ENCODE measurements around the gene UPF2.

The UPF2 gene

DNA sequence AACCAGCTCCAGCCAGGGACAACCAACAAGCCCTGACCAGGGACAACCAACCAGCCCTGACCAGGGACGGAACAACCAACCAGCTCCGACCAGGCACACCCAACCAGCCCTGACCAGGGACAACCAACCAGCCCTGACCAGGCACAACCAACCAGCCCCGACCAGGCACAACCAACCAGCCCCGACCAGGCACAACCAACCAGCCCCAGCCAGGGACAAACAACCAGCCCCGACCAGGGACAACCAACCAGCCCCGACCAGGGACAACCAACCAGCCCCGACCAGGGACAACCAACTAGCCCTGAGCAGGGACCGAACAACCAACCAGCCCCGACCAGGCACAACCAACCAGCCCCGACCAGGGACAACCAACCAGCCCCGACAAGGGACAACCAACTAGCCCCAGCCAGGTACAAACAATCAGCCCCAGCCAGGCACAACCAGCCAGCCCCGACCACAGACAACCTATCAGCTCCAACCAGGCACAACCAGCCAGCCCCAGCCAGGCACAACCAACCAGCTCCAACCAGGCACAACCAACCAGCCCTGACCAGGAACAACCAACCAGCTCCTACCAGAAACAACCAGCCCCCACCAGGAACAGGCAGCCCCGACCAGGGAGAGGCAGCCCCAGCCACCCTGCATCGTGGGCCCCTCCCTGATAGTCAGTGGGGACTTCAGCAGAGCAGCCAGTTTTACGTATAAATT, 163.1 kb downstream of the UPF2 start:
- peaks cover 41% of the 10 kb centered on the region for H3K4me1 Mint-ChIP-seq
- no peaks in the 10 kb centered on the region for H3K36me3 Mint-ChIP-seq
- H3K27ac Mint-ChIP-seq, result no peak overlapping the region
- ATAC-seq (no peak), DNase-seq (ENCODE audit: low spot score in 2 of 2) (no peak)
- no peak overlapping the region for H3K4me3 Mint-ChIP-seq
- H3K9me3 Mint-ChIP-seq, result no peaks in the 10 kb centered on the region

DNA sequence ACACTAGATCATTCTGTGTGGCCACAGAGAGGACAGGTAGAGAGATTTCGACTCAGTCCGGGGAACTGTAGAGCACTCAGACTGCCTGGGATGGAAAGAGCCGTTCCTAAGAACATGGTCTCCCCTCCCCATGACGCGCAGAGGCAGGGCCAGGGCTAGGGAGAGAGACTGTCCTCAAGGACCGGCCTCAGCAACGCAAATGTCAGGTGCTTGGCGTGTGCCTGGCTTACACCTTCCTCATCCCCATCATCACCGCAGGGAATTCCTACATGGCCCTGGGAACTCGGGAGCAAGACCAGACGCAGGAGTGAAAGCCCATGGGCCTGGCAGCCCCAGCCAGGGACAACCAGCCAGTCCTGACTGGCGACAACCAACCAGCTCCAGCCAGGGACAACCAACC, 163.8 kb downstream of the UPF2 start:
- Mint-ChIP-seq H3K4me1 (peaks cover 42% of the 10 kb centered on the region), H3K4me3 (no peak overlapping the region), H3K36me3 (no peaks in the 10 kb centered on the region), H3K9me3 (no peaks in the 10 kb centered on the region), H3K27ac (no peak overlapping the region)
- no peak for ATAC-seq
- no peak for DNase-seq (ENCODE audit: low spot score in 2 of 2)

DNA sequence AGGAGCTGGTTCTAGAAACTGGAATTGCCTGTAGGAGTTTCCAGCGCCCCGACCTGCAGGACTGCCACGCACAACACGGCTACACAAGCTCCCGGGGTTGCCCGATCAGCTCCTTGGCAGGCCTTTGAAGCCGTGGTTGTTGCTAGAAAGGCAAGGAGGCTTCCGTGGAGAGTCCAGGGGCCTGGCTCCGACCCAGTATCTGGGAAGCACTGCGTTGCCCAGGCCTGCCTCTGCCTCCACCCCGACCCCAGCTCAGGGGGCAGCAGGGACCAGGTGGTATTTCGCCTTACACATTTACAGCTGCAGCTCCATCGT, 165.1 kb downstream of the UPF2 start:
- no peak for DNase-seq (ENCODE audit: low spot score in 2 of 2)
- H3K36me3 Mint-ChIP-seq, result no peaks in the 10 kb centered on the region
- H3K9me3 Mint-ChIP-seq, result no peaks in the 10 kb centered on the region
- ATAC-seq, result no peak
- H3K27ac Mint-ChIP-seq, result no peak overlapping the region
- H3K4me1 Mint-ChIP-seq, result peaks cover 34% of the 10 kb centered on the region
- no peak overlapping the region for H3K4me3 Mint-ChIP-seq

DNA sequence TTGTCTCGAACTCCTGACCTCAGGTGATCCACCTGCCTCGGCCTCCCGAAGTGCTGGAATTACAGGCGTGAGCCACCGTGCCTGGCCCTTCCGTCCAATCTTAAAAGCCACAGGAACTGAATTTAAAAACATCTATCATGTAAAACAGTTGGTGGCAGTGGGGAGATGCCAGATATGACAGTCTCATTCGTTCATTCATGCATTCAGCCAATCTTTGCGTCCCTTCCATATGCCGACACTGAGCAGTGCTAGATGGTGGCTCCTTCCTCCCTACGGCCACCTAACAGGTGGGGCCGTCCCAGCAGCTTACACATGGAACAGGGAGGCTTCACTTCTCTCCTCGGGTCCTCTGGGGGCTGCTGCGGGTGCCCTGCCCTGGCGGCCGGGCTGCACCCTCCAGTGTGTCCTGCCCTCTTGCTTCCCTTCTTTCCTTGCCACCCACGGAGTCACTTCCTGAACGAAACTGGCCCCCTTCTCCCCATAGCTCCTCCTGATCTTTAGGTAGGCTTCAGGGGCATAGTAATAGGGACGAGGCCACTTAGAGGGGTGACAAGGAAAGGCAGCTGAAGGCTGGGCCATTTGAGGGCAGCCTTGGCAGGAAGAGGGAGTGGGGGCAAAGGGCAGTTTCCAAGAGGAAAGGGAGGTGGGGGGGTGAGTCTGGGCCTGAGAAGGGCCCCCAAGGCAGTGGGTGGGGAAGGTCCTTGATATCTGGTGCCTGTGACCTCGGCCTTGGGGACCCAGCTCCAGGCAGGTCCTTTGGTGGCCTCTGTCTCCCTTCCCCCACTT, 165.6 kb downstream of the UPF2 start:
- no peak for ATAC-seq
- no peaks in the 10 kb centered on the region for H3K36me3 Mint-ChIP-seq
- no peak overlapping the region for H3K27ac Mint-ChIP-seq
- H3K4me1 Mint-ChIP-seq, result peaks cover 28% of the 10 kb centered on the region
- no peak overlapping the region for H3K4me3 Mint-ChIP-seq
- no peaks in the 10 kb centered on the region for H3K9me3 Mint-ChIP-seq
- DNase-seq (ENCODE audit: low spot score in 2 of 2), result no peak

DNA sequence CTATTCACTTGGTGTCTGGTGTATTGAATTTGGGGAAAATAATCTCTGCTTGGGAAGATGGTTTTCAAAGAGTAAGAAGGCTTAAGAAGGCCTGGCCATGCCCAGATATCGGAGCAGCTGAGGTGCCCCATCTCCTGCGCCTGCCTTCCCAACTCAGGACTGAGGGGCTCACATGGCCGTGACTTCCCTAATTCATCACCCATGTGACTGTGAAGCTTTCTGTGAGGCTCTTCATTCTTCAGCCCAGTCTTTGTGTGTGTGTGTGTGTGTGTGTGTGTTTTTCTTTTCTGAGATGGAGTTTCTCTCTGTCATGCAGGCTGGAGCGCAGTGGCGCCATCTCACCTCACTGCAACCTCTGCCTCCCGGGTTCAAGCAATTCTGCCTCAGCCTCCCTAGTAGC, 166.3 kb downstream of the UPF2 start:
- Mint-ChIP-seq H3K36me3 (no peaks in the 10 kb centered on the region), H3K4me1 (peaks cover 25% of the 10 kb centered on the region), H3K4me3 (no peak overlapping the region), H3K27ac (no peak overlapping the region), H3K9me3 (no peaks in the 10 kb centered on the region)
- DNase-seq (ENCODE audit: low spot score in 2 of 2) (no peak), ATAC-seq (no peak)

DNA sequence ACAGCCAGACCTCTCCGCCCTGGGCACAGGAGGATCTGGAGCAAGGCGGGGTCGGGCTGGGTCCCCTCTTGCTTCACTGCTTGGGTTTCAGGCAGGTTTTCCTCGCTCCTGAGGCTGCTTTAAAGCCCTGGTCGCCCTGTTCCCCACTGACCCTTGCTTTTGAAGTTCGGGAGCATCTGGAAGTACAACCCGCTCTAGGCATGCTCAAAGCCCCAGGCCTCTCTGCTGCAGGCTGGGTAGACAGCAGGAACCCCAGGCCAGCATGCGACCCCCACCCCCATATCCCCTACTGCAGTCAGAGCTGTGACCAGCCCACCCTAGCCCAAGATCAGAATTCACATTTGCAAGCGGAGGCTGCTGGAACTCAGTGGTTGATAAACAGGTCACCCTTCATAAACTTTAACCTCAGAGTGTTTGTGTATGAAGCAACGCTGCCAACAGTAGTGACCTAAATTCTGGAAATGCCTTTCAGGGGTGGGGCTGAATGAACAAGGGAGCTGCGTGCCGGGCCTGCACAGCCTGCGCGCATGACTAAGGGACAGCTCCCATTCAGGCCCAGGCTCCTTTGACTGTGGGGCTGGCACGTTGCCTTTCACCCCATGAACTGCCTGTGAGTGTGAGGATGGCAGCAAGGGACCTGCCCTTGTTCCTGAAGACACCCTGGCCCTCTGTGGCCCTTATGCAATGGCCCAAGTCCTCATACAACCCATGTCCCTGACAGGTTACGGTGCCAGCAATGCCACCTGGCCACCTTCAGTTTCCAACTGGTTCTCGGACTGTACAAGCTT, 166.9 kb downstream of the UPF2 start:
- DNase-seq (ENCODE audit: low spot score in 2 of 2), result no peak
- Mint-ChIP-seq H3K4me3 (peak overlapping the region; percentile 26), H3K27ac (no peak overlapping the region), H3K9me3 (no peaks in the 10 kb centered on the region), H3K4me1 (peaks cover 31% of the 10 kb centered on the region), H3K36me3 (no peaks in the 10 kb centered on the region)
- ATAC-seq, result peak; percentile 92

DNA sequence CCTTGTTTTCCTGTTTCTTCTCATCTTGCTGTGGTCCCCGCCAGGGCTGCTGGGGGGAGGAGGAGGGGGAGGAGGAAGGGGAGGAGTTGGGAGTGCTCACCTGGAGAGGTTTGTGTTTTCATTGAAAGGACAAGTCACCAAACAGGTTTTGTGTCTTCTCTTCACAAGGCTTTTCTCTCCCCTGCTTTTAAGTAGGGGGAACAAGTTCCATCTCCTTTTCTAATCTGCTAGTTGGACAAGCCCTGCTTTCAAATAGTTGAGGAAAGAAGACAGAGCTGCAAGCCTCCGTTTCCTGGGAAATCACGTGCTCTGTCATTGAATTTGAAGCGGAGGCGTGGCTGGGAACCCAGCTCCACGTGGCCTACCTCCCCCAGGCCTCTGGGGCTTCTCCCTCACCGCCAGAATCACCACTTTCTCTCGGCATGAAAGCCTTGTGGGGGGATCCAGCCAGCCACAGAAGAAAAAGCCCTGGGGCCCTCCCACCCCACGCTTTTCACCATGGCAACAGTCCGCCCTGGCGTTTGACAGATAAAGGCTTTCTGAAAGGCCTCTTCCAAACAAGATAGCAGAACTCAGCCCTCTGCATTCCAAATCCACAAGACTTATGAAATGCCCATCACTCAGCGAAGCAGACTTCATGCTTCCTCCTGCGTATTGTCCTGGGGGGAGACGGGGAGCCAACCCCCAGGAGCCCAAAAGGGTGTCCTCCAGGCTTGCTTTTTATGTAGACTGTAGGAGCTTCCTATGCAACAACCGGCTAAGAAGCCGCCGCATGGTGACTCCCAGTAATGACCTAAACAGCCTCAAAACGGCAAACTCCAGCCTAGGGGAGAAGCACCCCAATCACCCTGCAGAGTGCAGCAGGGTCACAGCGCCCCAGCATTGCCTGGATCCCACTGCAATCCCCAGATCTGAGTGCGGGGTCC, 167.8 kb downstream of the UPF2 start:
- Mint-ChIP-seq H3K27ac (no peak overlapping the region), H3K4me3 (peak overlapping the region; percentile 26), H3K36me3 (no peaks in the 10 kb centered on the region), H3K9me3 (no peaks in the 10 kb centered on the region), H3K4me1 (peaks cover 32% of the 10 kb centered on the region)
- peak; percentile 45 for ATAC-seq
- DNase-seq (ENCODE audit: low spot score in 2 of 2), result no peak

DNA sequence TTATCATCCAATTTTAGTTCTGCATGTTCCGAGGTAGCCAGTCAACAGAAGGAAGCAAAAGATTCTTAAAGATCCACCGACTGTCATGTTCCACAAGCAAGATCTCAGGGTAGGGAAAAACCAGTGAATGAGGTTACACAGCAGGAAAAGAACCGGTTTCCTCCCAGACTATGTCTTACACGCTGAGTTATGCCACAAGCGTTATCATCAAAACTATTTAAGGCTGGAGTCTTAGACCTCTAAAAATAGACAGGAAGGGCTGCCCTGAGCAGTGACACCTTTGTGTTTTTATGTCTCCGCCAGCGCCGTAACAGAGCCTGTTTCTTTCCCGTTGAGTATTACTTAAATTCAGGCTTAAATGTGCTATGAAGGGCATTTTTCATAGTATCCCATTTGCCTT, 171.1 kb downstream of the UPF2 start:
- H3K4me1 Mint-ChIP-seq, result peaks cover 32% of the 10 kb centered on the region
- no peaks in the 10 kb centered on the region for H3K9me3 Mint-ChIP-seq
- ATAC-seq (no peak), DNase-seq (ENCODE audit: low spot score in 2 of 2) (no peak)
- H3K27ac Mint-ChIP-seq, result no peak overlapping the region
- H3K36me3 Mint-ChIP-seq, result no peaks in the 10 kb centered on the region
- H3K4me3 Mint-ChIP-seq, result peak overlapping the region; percentile 11

DNA sequence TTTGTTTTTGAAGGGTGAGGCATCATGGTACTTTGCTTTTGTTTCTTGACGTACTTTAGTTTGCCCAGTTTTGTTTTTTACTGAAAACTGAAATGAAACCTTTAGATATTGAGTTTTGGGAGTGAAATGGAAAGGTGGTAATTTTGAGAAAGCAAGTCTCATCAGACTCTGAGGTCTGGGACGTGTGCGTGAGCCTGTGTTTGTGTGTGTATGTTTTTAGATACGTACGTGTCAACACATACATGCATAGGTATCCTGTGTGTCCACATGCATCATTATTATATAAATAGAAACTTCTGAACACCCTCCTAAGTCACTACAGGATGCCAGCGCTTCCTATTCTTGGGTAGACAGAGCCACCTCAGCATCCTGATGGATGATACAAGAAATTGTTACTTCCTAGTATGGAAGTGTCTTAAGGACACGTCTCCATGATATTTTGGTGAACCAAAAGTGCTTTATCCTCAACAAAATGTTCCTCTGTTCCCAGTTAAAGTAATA, 171.7 kb downstream of the UPF2 start:
- Mint-ChIP-seq H3K4me3 (peak overlapping the region; percentile 11), H3K36me3 (no peaks in the 10 kb centered on the region), H3K4me1 (peaks cover 27% of the 10 kb centered on the region), H3K9me3 (no peaks in the 10 kb centered on the region), H3K27ac (no peak overlapping the region)
- no peak for DNase-seq (ENCODE audit: low spot score in 2 of 2)
- ATAC-seq, result no peak

DNA sequence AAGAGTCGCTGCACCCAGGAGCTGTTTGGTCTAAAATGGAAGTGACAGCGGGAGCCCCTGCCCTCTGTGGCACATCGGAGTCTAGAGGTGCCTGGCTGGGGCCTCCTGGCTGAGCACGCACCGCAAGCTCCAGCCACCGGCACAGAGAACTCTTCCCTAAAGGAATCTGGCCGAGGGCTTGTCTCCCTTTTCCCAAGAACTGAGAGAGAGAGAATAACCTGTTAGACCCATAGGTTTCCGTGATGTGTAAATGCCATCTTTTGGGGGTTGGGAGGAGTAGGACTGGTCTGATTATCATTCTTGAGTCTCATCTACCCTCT, 172.2 kb downstream of the UPF2 start:
- no peak overlapping the region for H3K4me3 Mint-ChIP-seq
- no peak for ATAC-seq
- no peak for DNase-seq (ENCODE audit: low spot score in 2 of 2)

More for the DNA sequence above, 172.2 kb downstream of the UPF2 start:
- Mint-ChIP-seq H3K4me1 (peaks cover 22% of the 10 kb centered on the region), H3K27ac (no peak overlapping the region), H3K36me3 (no peaks in the 10 kb centered on the region), H3K9me3 (no peaks in the 10 kb centered on the region)

Measured in stimulated activated effector memory CD8-positive, alpha-beta T cell treated with anti-CD3 and anti-CD28 coated beads, Interleukin-12 subunit alpha, Interleukin-12 subunit beta, amount 100 ng/mL, for 72 hours (primary cell).